H9 (cell line): ENCODE data around the gene FOXP2. TPM values are rescaled to one million over a fixed set of nuclear protein-coding genes. Genes with fewer than 3 reads are reported as not detected.
A peak's percentile ranks its signal among the peaks of the same experiment; 100 is the strongest.

Source experiments
- DNase-seq: peaks from one replicate; pipeline ENCODE4 v3.0.0-alpha.2; 2017
- H2AFZ ChIP-seq: one replicate; pipeline ENCODE4 v1.6.1; 2013; ENCODE audit warnings: mild to moderate bottlenecking, low read length, control low read depth, moderate library complexity
- H2AK5ac ChIP-seq: 2 replicates; pipeline ENCODE4 v1.6.1; 2013; ENCODE audit warnings: low read length, control low read depth, mixed read lengths; ENCODE audit not compliant: insufficient read length
- H2BK120ac ChIP-seq: one replicate; pipeline ENCODE4 v1.6.1; 2013; ENCODE audit warnings: low read depth, mild to moderate bottlenecking, low read length, control low read depth, inconsistent platforms; ENCODE audit not compliant: poor library complexity, severe bottlenecking
- H2BK12ac ChIP-seq: 2 replicates; pipeline ENCODE4 v1.6.1; 2013; ENCODE audit warnings: low read length, control low read depth, mixed read lengths, low read depth; ENCODE audit not compliant: insufficient read length
- H2BK15ac ChIP-seq: 2 replicates; pipeline ENCODE4 v1.6.1; 2013; ENCODE audit warnings: low read depth, low read length, control low read depth
- H2BK20ac ChIP-seq: one replicate; pipeline ENCODE4 v1.6.1; 2013; ENCODE audit warnings: low read depth, mild to moderate bottlenecking, low read length, control low read depth, inconsistent platforms; ENCODE audit not compliant: poor library complexity, severe bottlenecking
- H2BK5ac ChIP-seq: 2 replicates; pipeline ENCODE4 v1.6.1; 2013; ENCODE audit warnings: low read length, control low read depth, mixed read lengths; ENCODE audit not compliant: insufficient read length
- H3K14ac ChIP-seq: 2 replicates; pipeline ENCODE4 v1.6.1; 2013; ENCODE audit warnings: low read length, control low read depth; ENCODE audit not compliant: insufficient read depth
- H3K18ac ChIP-seq: 2 replicates; pipeline ENCODE4 v1.6.1; 2013; ENCODE audit warnings: low read depth, mild to moderate bottlenecking, mixed read lengths, low read length, control low read depth; ENCODE audit not compliant: insufficient read length
- H3K23ac ChIP-seq: 2 replicates; pipeline ENCODE4 v1.6.1; 2013; ENCODE audit warnings: low read length, control low read depth, mixed read lengths, low read depth; ENCODE audit not compliant: insufficient read length
- H3K23me2 ChIP-seq: 2 replicates; pipeline ENCODE4 v1.6.1; 2013; ENCODE audit warnings: low read depth, mild to moderate bottlenecking, mixed read lengths, low read length, control low read depth; ENCODE audit not compliant: insufficient read length, poor library complexity, severe bottlenecking
- H3K27ac ChIP-seq: 2 replicates; pipeline ENCODE4 v1.5.1; 2013; ENCODE audit warnings: low read length, control low read depth, mixed read lengths, low read depth; ENCODE audit not compliant: insufficient read length
- H3K27me3 ChIP-seq: 2 replicates; pipeline ENCODE4 v1.6.1; 2013; ENCODE audit warnings: low read length, control low read depth, inconsistent platforms; ENCODE audit not compliant: insufficient read depth
- H3K4ac ChIP-seq: 2 replicates; pipeline ENCODE4 v1.6.1; 2013; ENCODE audit warnings: low read depth, mild to moderate bottlenecking, control low read depth, inconsistent platforms, low read length, moderate library complexity
- H3K4me1 ChIP-seq: 2 replicates; pipeline ENCODE4 v1.6.1; 2013; ENCODE audit warnings: low read length, control low read depth, inconsistent platforms; ENCODE audit not compliant: insufficient read depth
- H3K4me2 ChIP-seq: 2 replicates; pipeline ENCODE4 v1.6.1; 2013; ENCODE audit warnings: low read length, control low read depth, mixed read lengths; ENCODE audit not compliant: insufficient read length, insufficient read depth
- H3K56ac ChIP-seq: 2 replicates; pipeline ENCODE4 v1.6.1; 2013; ENCODE audit warnings: low read depth, mild to moderate bottlenecking, mixed read lengths, low read length, control low read depth; ENCODE audit not compliant: insufficient read length
- H3K79me1 ChIP-seq: 2 replicates; pipeline ENCODE4 v1.6.1; 2013; ENCODE audit warnings: low read depth, mild to moderate bottlenecking, moderate library complexity, low read length, control low read depth, inconsistent platforms; ENCODE audit not compliant: insufficient read depth, poor library complexity, severe bottlenecking
- H3K79me2 ChIP-seq: 2 replicates; pipeline ENCODE4 v1.6.1; 2013; ENCODE audit warnings: low read length, control low read depth, inconsistent platforms; ENCODE audit not compliant: insufficient read depth
- H3K9ac ChIP-seq: 2 replicates; pipeline ENCODE4 v1.6.1; 2013; ENCODE audit warnings: low read length, control low read depth, mixed read lengths; ENCODE audit not compliant: insufficient read length; ENCODE audit errors: extremely low read depth
- H3K9me3 ChIP-seq: one replicate; pipeline ENCODE4 v1.6.1; 2013; ENCODE audit warnings: low read depth, low read length, inconsistent platforms; ENCODE audit not compliant: control insufficient read depth
- H3T11ph ChIP-seq: one replicate; pipeline ENCODE4 v1.6.1; 2013; ENCODE audit warnings: mild to moderate bottlenecking, low read length, control low read depth, inconsistent platforms
- H4K20me1 ChIP-seq: one replicate; pipeline ENCODE4 v1.6.1; 2013; ENCODE audit not compliant: control insufficient read depth, insufficient read length, insufficient read depth
- H4K5ac ChIP-seq: 2 replicates; pipeline ENCODE4 v1.6.1; 2013; ENCODE audit warnings: low read depth, mild to moderate bottlenecking, mixed read lengths, low read length, control low read depth; ENCODE audit not compliant: insufficient read length
- H4K8ac ChIP-seq: replicated peaks from 2 replicates; pipeline ENCODE4 v1.6.1; 2013; ENCODE audit warnings: low read length, control low read depth, mixed read lengths, low read depth; ENCODE audit not compliant: insufficient read length
- H4K91ac ChIP-seq: 2 replicates; pipeline ENCODE4 v1.6.1; 2013; ENCODE audit warnings: low read depth, mild to moderate bottlenecking, moderate library complexity, mixed read lengths, low read length, control low read depth; ENCODE audit not compliant: insufficient read length
- H3K27ac Mint-ChIP-seq, 3 experiments: 2 replicates in 2 of 3; 3 replicates in 1 of 3; pipeline ENCODE4 v1.8.0; 2020 to 2021; ENCODE audit warnings: mixed read lengths in 3 of 3, mild to moderate bottlenecking in 1 of 3, moderate library complexity in 1 of 3
- H3K27me3 Mint-ChIP-seq: 2 replicates; pipeline ENCODE4 v1.8.0; 2021; ENCODE audit warnings: low read depth, mild to moderate bottlenecking, moderate library complexity, mixed read lengths
- H3K36me3 Mint-ChIP-seq, 3 experiments: 2 replicates in 2 of 3; 3 replicates in 1 of 3; pipeline ENCODE4 v1.8.0; 2020 to 2021; ENCODE audit warnings: low read depth in 3 of 3, mixed read lengths in 3 of 3; ENCODE audit not compliant: insufficient read depth in 1 of 3
- H3K4me1 Mint-ChIP-seq, 2 experiments: 2 replicates each; pipeline ENCODE4 v1.8.0; 2020; ENCODE audit warnings: mixed read lengths in 2 of 2
- H3K4me3 Mint-ChIP-seq, 2 experiments: 2 replicates in 1 of 2; 3 replicates in 1 of 2; pipeline ENCODE4 v1.8.0; 2020 to 2021; ENCODE audit warnings: mild to moderate bottlenecking in 2 of 2, mixed read lengths in 2 of 2, moderate library complexity in 1 of 2
- H3K9me3 Mint-ChIP-seq, 2 experiments: 2 replicates in 1 of 2; 3 replicates in 1 of 2; pipeline ENCODE4 v1.8.0; 2020; ENCODE audit warnings: mild to moderate bottlenecking in 2 of 2, mixed read lengths in 2 of 2, moderate library complexity in 1 of 2
- WGBS: extraction: QIAGEN DNeasy Blood & Tissue Kit; methylation state at CpG from one replicate; pipeline ENCODE4 v1.1.7; 2013; ENCODE audit warnings: missing lambda C conversion rate, low lambda C conversion rate, mixed read lengths; ENCODE audit not compliant: insufficient read length; ENCODE audit errors: extremely low coverage; 5-methylcytosine and 5-hydroxymethylcytosine counted together
- total RNA-seq: library from RNA; stranded (reverse); gene quantifications from 2 replicates; pipeline ENCODE4 v1.2.1, GENCODE V29; 2021
- TF ChIP-seq, protein P1 (sequence below): fragments of 200-600 bp; sonication (generic); conservative IDR thresholded peaks from 3 replicates; pipeline ENCODE4 v1.8.0; 2021; ENCODE audit warnings: antibody characterized with exemption, mild to moderate bottlenecking

The FOXP2 gene
- total RNA-seq, 1 experiment from 2014 or later, result not detected

GRCh38 chr7:114658216-114658615 is 243.6 kb downstream of the FOXP2 start:
- H2BK15ac ChIP-seq, result no peak overlapping the region
- WGBS, result no CpG with 5 or more reads among the region's 4 CpGs
- no peak overlapping the region for H2AK5ac ChIP-seq
- H3K9me3 Mint-ChIP-seq, result no peaks in the 10 kb centered on the region
- no peak overlapping the region for H4K5ac ChIP-seq
- H3K4ac ChIP-seq, result no peak overlapping the region
- H3K9ac ChIP-seq, result no peak overlapping the region
- H3K79me1 ChIP-seq, result no peaks in the 10 kb centered on the region
- H3K18ac ChIP-seq, result no peak overlapping the region
- H3K4me1 ChIP-seq, result peaks cover 15% of the 10 kb centered on the region
- TF ChIP-seq, protein P1, sequence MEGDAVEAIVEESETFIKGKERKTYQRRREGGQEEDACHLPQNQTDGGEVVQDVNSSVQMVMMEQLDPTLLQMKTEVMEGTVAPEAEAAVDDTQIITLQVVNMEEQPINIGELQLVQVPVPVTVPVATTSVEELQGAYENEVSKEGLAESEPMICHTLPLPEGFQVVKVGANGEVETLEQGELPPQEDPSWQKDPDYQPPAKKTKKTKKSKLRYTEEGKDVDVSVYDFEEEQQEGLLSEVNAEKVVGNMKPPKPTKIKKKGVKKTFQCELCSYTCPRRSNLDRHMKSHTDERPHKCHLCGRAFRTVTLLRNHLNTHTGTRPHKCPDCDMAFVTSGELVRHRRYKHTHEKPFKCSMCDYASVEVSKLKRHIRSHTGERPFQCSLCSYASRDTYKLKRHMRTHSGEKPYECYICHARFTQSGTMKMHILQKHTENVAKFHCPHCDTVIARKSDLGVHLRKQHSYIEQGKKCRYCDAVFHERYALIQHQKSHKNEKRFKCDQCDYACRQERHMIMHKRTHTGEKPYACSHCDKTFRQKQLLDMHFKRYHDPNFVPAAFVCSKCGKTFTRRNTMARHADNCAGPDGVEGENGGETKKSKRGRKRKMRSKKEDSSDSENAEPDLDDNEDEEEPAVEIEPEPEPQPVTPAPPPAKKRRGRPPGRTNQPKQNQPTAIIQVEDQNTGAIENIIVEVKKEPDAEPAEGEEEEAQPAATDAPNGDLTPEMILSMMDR, result no peak
- no peak overlapping the region for H2BK20ac ChIP-seq
- no peaks in the 10 kb centered on the region for H3K27me3 ChIP-seq
- H3K4me1 Mint-ChIP-seq, result peaks cover 40 to 48% of the 10 kb centered on the region in 2 experiments
- no peaks in the 10 kb centered on the region for H3K27me3 Mint-ChIP-seq
- H4K20me1 ChIP-seq, result no peaks in the 10 kb centered on the region
- H3K4me3 Mint-ChIP-seq, result no peak overlapping the region
- no peak overlapping the region for H2BK120ac ChIP-seq
- no peaks in the 10 kb centered on the region for H3K79me2 ChIP-seq
- peak overlapping the region in 1 of 3 experiments; percentile 35; a peak in 2 of 7 replicates for H3K27ac Mint-ChIP-seq
- no peak overlapping the region for H3K56ac ChIP-seq
- H3K4me2 ChIP-seq, result no peak overlapping the region
- H3K14ac ChIP-seq, result no peak overlapping the region
- no peaks in the 10 kb centered on the region for H3K36me3 Mint-ChIP-seq
- H3K9me3 ChIP-seq, result no peaks in the 10 kb centered on the region
- H2BK5ac ChIP-seq, result no peak overlapping the region
- no peak for DNase-seq
- H3K23ac ChIP-seq, result no peak overlapping the region
- no peak overlapping the region for H2AFZ ChIP-seq
- no peak overlapping the region for H3K27ac ChIP-seq
- no peak overlapping the region for H4K91ac ChIP-seq
- no peaks in the 10 kb centered on the region for H3K23me2 ChIP-seq
- H4K8ac ChIP-seq, result no peak overlapping the region
- H2BK12ac ChIP-seq, result no peak overlapping the region
- no peak overlapping the region for H3T11ph ChIP-seq
